HEK293 (cell line): ENCODE results near the gene CTSE.

ENCODE experiments used
- CTCF ChIA-PET: fragments of 350-600 bp; formaldehyde crosslinking; extraction: SDS; loops from one replicate; lab custom pipeline; 2021; ENCODE audit warnings: antibody characterized with exemption; lab: Yijun Ruan, JAX
- POLR2A ChIA-PET: fragments of 300-600 bp; formaldehyde crosslinking; extraction: SDS; loops from one replicate; lab custom pipeline; 2020; ENCODE audit warnings: antibody characterized with exemption, inconsistent platforms; lab: Yijun Ruan, JAX
- H3K27ac ChIP-seq: fragments of 200-500 bp; sonication (Bioruptor generic); 2 replicates; pipeline ENCODE4 v1.5.1; 2014; ENCODE audit warnings: low read depth, low read length, control low read depth, inconsistent platforms; ENCODE audit errors: extremely low read depth
- H3K36me3 ChIP-seq, 2 experiments: fragments of 200-500 bp in 1 of 2; sonication (Bioruptor generic) in 1 of 2; 1 replicate in 1 of 2; 2 replicates in 1 of 2; pipeline ENCODE4 v1.5.1; 2014 to 2017; ENCODE audit warnings: inconsistent platforms in 2 of 2, low read length in 2 of 2; ENCODE audit not compliant: control insufficient read depth in 2 of 2, insufficient read depth in 1 of 2
- H3K4me1 ChIP-seq: fragments of 200-500 bp; sonication (Bioruptor generic); 2 replicates; pipeline ENCODE4 v1.5.1; 2014; ENCODE audit warnings: mild to moderate bottlenecking, low read length, inconsistent platforms; ENCODE audit not compliant: control insufficient read depth, insufficient read depth
- H3K4me3 ChIP-seq: 2 replicates; pipeline ENCODE4 v1.5.1; 2011; ENCODE audit warnings: low read depth, mild to moderate bottlenecking, control low read depth, low read length, moderate library complexity
- H3K9me3 ChIP-seq: fragments of 200-500 bp; sonication (Bioruptor generic); 2 replicates; pipeline ENCODE4 v1.5.1; 2014; ENCODE audit warnings: low read depth, low read length, inconsistent platforms; ENCODE audit not compliant: control insufficient read depth, insufficient read depth
- EGR2 ChIP-seq: fragments of 450-650 bp; formaldehyde crosslinking; IDR thresholded peaks from 2 replicates; pipeline ENCODE4 v1.5.1; 2016; ENCODE audit warnings: low read depth, missing biosample characterization, missing genetic modification characterization
- GLI4 ChIP-seq: fragments of 450-650 bp; formaldehyde crosslinking; IDR thresholded peaks from 2 replicates; pipeline ENCODE4 v1.5.1; 2016; ENCODE audit warnings: missing biosample characterization, missing genetic modification characterization
- KLF9 ChIP-seq: fragments of 450-650 bp; formaldehyde crosslinking; IDR thresholded peaks from 2 replicates; pipeline ENCODE4 v1.5.1; 2016; ENCODE audit warnings: missing biosample characterization, missing genetic modification characterization, low read depth
- PATZ1 ChIP-seq: fragments of 450-650 bp; formaldehyde crosslinking; IDR thresholded peaks from 2 replicates; pipeline ENCODE4 v1.5.1; 2016; ENCODE audit warnings: missing biosample characterization, missing genetic modification characterization
- PRDM1 ChIP-seq: fragments of 450-650 bp; formaldehyde crosslinking; IDR thresholded peaks from 2 replicates; pipeline ENCODE4; 2016; ENCODE audit warnings: missing biosample characterization, missing genetic modification characterization
- SCRT1 ChIP-seq: fragments of 450-650 bp; formaldehyde crosslinking; IDR thresholded peaks from 2 replicates; pipeline ENCODE4 v1.5.1; 2016; ENCODE audit warnings: missing biosample characterization, missing genetic modification characterization, borderline replicate concordance
- SP7 ChIP-seq: fragments of 450-650 bp; formaldehyde crosslinking; IDR thresholded peaks from 2 replicates; pipeline ENCODE4 v1.5.1; 2016; ENCODE audit warnings: missing biosample characterization, missing genetic modification characterization
- ZFHX2 ChIP-seq: fragments of 450-650 bp; formaldehyde crosslinking; conservative IDR thresholded peaks from 2 replicates; pipeline ENCODE4 v1.5.1; 2016; ENCODE audit warnings: missing biosample characterization, missing genetic modification characterization
- ZNF18 ChIP-seq: fragments of 450-650 bp; formaldehyde crosslinking; IDR thresholded peaks from 2 replicates; pipeline ENCODE4 v1.5.1; 2016; ENCODE audit warnings: missing biosample characterization, missing genetic modification characterization
- ZNF184 ChIP-seq: fragments of 450-650 bp; IDR thresholded peaks from 2 replicates; pipeline ENCODE4 v1.5.1; 2018; ENCODE audit warnings: missing biosample characterization, mild to moderate bottlenecking, missing genetic modification characterization
- ZNF2 ChIP-seq: fragments of 450-650 bp; formaldehyde crosslinking; IDR thresholded peaks from 2 replicates; pipeline ENCODE4 v1.5.1; 2016; ENCODE audit warnings: missing biosample characterization, missing genetic modification characterization
- ZNF488 ChIP-seq: fragments of 450-650 bp; formaldehyde crosslinking; IDR thresholded peaks from 2 replicates; pipeline ENCODE4 v1.5.1; 2016; ENCODE audit warnings: missing biosample characterization, missing genetic modification characterization
- ZNF501 ChIP-seq: fragments of 450-650 bp; formaldehyde crosslinking; IDR thresholded peaks from 2 replicates; pipeline ENCODE4 v1.5.1; 2016; ENCODE audit warnings: missing biosample characterization, missing genetic modification characterization
- ZNF510 ChIP-seq: fragments of 450-650 bp; formaldehyde crosslinking; IDR thresholded peaks from 2 replicates; pipeline ENCODE4 v1.5.1; 2018; ENCODE audit warnings: mild to moderate bottlenecking, missing genetic modification characterization, missing biosample characterization; ENCODE audit not compliant: insufficient replicate concordance
- ZNF544 ChIP-seq: fragments of 450-650 bp; formaldehyde crosslinking; IDR thresholded peaks from 2 replicates; pipeline ENCODE4 v1.5.0; 2017; ENCODE audit warnings: missing biosample characterization, missing genetic modification characterization
- ZNF548 ChIP-seq: fragments of 450-650 bp; formaldehyde crosslinking; IDR thresholded peaks from 2 replicates; pipeline ENCODE4 v1.5.1; 2016; ENCODE audit warnings: missing biosample characterization, missing genetic modification characterization
- ZNF558 ChIP-seq: fragments of 450-650 bp; formaldehyde crosslinking; IDR thresholded peaks from 2 replicates; pipeline ENCODE4 v1.5.1; 2016; ENCODE audit warnings: missing biosample characterization, missing genetic modification characterization
- ZNF560 ChIP-seq: fragments of 450-650 bp; formaldehyde crosslinking; IDR thresholded peaks from 2 replicates; pipeline ENCODE4 v1.5.1; 2017; ENCODE audit warnings: missing biosample characterization, missing genetic modification characterization, borderline replicate concordance
- ZNF600 ChIP-seq: fragments of 450-650 bp; formaldehyde crosslinking; IDR thresholded peaks from 2 replicates; pipeline ENCODE4 v1.5.1; 2016; ENCODE audit warnings: missing biosample characterization, missing genetic modification characterization
- ZNF639 ChIP-seq: fragments of 450-650 bp; formaldehyde crosslinking; IDR thresholded peaks from 2 replicates; pipeline ENCODE4 v1.5.1; 2016; ENCODE audit warnings: missing biosample characterization, missing genetic modification characterization
- ZNF654 ChIP-seq: fragments of 450-650 bp; formaldehyde crosslinking; IDR thresholded peaks from 2 replicates; pipeline ENCODE4 v1.5.1; 2016; ENCODE audit warnings: low read depth, missing biosample characterization, missing genetic modification characterization
- ZNF664 ChIP-seq: fragments of 450-650 bp; formaldehyde crosslinking; IDR thresholded peaks from 2 replicates; pipeline ENCODE4 v1.5.1; 2016; ENCODE audit warnings: missing biosample characterization, missing genetic modification characterization
- ZNF692 ChIP-seq: fragments of 450-650 bp; formaldehyde crosslinking; IDR thresholded peaks from 2 replicates; pipeline ENCODE4 v1.5.1; 2016; ENCODE audit warnings: missing biosample characterization, missing genetic modification characterization
- ZNF837 ChIP-seq: fragments of 450-650 bp; formaldehyde crosslinking; IDR thresholded peaks from 2 replicates; pipeline ENCODE4 v1.5.1; 2016; ENCODE audit warnings: missing biosample characterization, missing genetic modification characterization
- ZSCAN18 ChIP-seq: fragments of 450-650 bp; formaldehyde crosslinking; IDR thresholded peaks from 2 replicates; pipeline ENCODE4 v1.5.1; 2016; ENCODE audit warnings: missing biosample characterization, missing genetic modification characterization

CTSE gene

GRCh38 chr1:206003854-206004800 is 19.6 kb downstream of the CTSE start (continued):
- TF ChIP-seq GLI4 (tag by site-specific recombination) (peak; percentile 79; the same call in 1 of the 2 replicates), ZNF488 (tag by site-specific recombination) (peak; percentile 70)

- no peak within 1 kb of the TSS for H3K4me3 ChIP-seq
- H3K4me1 ChIP-seq, result no peaks in the 10 kb centered on the region
- ChIA-PET POLR2A (no interaction called here), CTCF (interaction anchor here (0.7 to 1.3 kb wide), 4 partner anchors 18 to 104 kb away, joined by 3 to 6 read pairs (median 3); no protein-coding TSS in a partner anchor)
- H3K9me3 ChIP-seq, result no peaks in the 10 kb centered on the region
- H3K36me3 ChIP-seq, result no peaks in the 10 kb centered on the region
- no peak within 1 kb of the TSS for H3K27ac ChIP-seq
- TF ChIP-seq ZNF837 (tag by site-specific recombination), result no peak
- TF ChIP-seq SCRT1 (tag by site-specific recombination), result no peak
- 0 out of 2 replicates have a peak, but pooled peaks have one; percentile 29 for TF ChIP-seq PATZ1 (tag by site-specific recombination)
- peak; percentile 68 for TF ChIP-seq ZFHX2 (tag by site-specific recombination)
- TF ChIP-seq ZNF654 (tag by site-specific recombination), result no peak
- TF ChIP-seq ZNF692 (tag by site-specific recombination), result peak; percentile 73
- TF ChIP-seq ZNF2 (tag by site-specific recombination), result no peak
- no peak for TF ChIP-seq ZNF544 (tag by site-specific recombination)
- TF ChIP-seq ZSCAN18 (tag by site-specific recombination), result no peak
- no peak for TF ChIP-seq ZNF560
- TF ChIP-seq PRDM1 (tag by site-specific recombination), result peak; percentile 78
- no peak for TF ChIP-seq ZNF184
- no peak for TF ChIP-seq ZNF639 (tag by site-specific recombination)
- no peak for TF ChIP-seq ZNF510 (tag by site-specific recombination)
- TF ChIP-seq EGR2 (tag by site-specific recombination), result peak; percentile 62
- no peak for TF ChIP-seq ZNF558 (tag by site-specific recombination)
- no peak; the same call in 1 of the 2 replicates for TF ChIP-seq SP7 (tag by site-specific recombination)
- no peak for TF ChIP-seq KLF9 (tag by site-specific recombination)
- TF ChIP-seq ZNF600 (tag by site-specific recombination), result peak; percentile 24; the same call in 1 of the 2 replicates
- TF ChIP-seq ZNF664 (tag by site-specific recombination), result no peak
- no peak for TF ChIP-seq ZNF548 (tag by site-specific recombination)
- no peak for TF ChIP-seq ZNF501 (tag by site-specific recombination)
- TF ChIP-seq ZNF18, result no peak
Measured at GRCh38 chr1:206002871-206003801, 20.6 kb downstream of the CTSE start, which contains the start of gene RAB7B. RAB7B (minus strand) TSS chr1:206003395; CDS start chr1:205994135, 9,260 bp downstream.
